ENCODE measurements around the gene SLC17A2. TPM values are rescaled to one million over a fixed set of nuclear protein-coding genes. Genes with fewer than 3 reads are reported as not detected.

Gene SLC17A2
- total and polyA plus RNA-seq, 2 of the 8 experiments (the other 6 are each of a cell fraction or from before 2014, with no cell fraction given) = not detected

GRCh38 chr6:25971187-25971821 lies 40.8 kb upstream of the SLC17A2 start:
- ChIA-PET CTCF (ENCODE audit: partially characterized antibody) (interaction anchor here (1.5 kb wide), 1 partner anchor 9 kb away, joined by 4 read pairs; the partner anchor contains the start of gene TRIM38), POLR2A (ENCODE audit: partially characterized antibody) (no interaction called here)
- H3K79me2 ChIP-seq (ENCODE audit: control insufficient read depth in 1 of 2, insufficient read depth in 2 of 2, low read length in 2 of 2) = no peaks in the 10 kb centered on the region
- no peak overlapping the region for H3K4me2 ChIP-seq (ENCODE audit: insufficient read depth in 1 of 2, low read depth in 2 of 2, low read length in 2 of 2)
- H3K23me2 ChIP-seq (ENCODE audit: low read depth, low read length) = no peaks in the 10 kb centered on the region
- no peak overlapping the region for H4K91ac ChIP-seq (replicated peaks; ENCODE audit: insufficient read length, low read length)
- H4K20me1 ChIP-seq (replicated peaks in 1 of 2; ENCODE audit: control insufficient read depth in 1 of 2, insufficient read depth in 2 of 2, low read length in 2 of 2) = no peaks in the 10 kb centered on the region
- no peak overlapping the region for H2BK12ac ChIP-seq (ENCODE audit: low read depth, low read length)
- no peak overlapping the region for H4K5ac ChIP-seq (ENCODE audit: insufficient read length, low read depth, low read length)
- no peaks in the 10 kb centered on the region for H3K9me3 ChIP-seq (ENCODE audit: insufficient read depth in 2 of 2, low read depth in 1 of 2, low read length in 1 of 2)
- H3K9ac ChIP-seq (replicated peaks in 1 of 4; ENCODE audit: extremely low read depth in 1 of 4, low read depth in 3 of 4, low read length in 3 of 4) = no peak overlapping the region
- H4K8ac ChIP-seq (ENCODE audit: extremely low read depth, insufficient read depth, low read length) = no peak overlapping the region
- H3K18ac ChIP-seq (ENCODE audit: extremely low read depth, low read length) = no peak overlapping the region
- H2AFZ ChIP-seq (ENCODE audit: low read length) = no peak overlapping the region
- no peak overlapping the region for H3K4ac ChIP-seq (replicated peaks; ENCODE audit: insufficient read length, low read depth, low read length)
- no peak overlapping the region for H2BK120ac ChIP-seq (replicated peaks; ENCODE audit: low read depth, low read length)
- H2AK5ac ChIP-seq (ENCODE audit: low read depth, low read length) = no peak overlapping the region
- WGBS, 2 experiments (ENCODE audit: extremely low coverage in 1 of 2, insufficient coverage in 1 of 2, insufficient read length in 1 of 2, insufficient replicate concordance in 2 of 2, low coverage in 1 of 2, low lambda C conversion rate in 2 of 2, missing lambda C conversion rate in 1 of 2) = 75% methylated on average over 1 of the region's 1 CpG; no CpG with 5 or more reads in 1 of the 2 experiments
- H3K27me3 ChIP-seq (replicated peaks in 1 of 4; ENCODE audit: control insufficient read depth in 3 of 4, extremely low read depth in 1 of 4, insufficient read depth in 3 of 4, low read length in 3 of 4) = no peaks in the 10 kb centered on the region; a peak in 4 of 7 replicates
- FAIRE-seq (no peak), DNase-seq (ENCODE audit: low read depth in 1 of 2, low spot score in 2 of 2) (no peak)
- no peaks in the 10 kb centered on the region for H3K79me1 ChIP-seq (ENCODE audit: low read depth, low read length)
- peaks cover 0 to 3% (median 0%) of the 10 kb centered on the region in 4 experiments; a peak in 3 of 8 replicates for H3K36me3 ChIP-seq (ENCODE audit: control insufficient read depth in 2 of 4, insufficient read depth in 4 of 4, low read length in 3 of 4)
- H3K23ac ChIP-seq (ENCODE audit: insufficient read length) = no peak overlapping the region
- peaks cover 3 to 6% (median 5%) of the 10 kb centered on the region in 4 experiments; a peak in 6 of 7 replicates for H3K4me1 ChIP-seq (replicated peaks in 1 of 4; ENCODE audit: control insufficient read depth in 3 of 4, insufficient read depth in 4 of 4, low read length in 3 of 4)
- no peak overlapping the region for H3K56ac ChIP-seq (replicated peaks; ENCODE audit: insufficient read length, low read depth, low read length)
- no peak overlapping the region for H3K4me3 ChIP-seq (ENCODE audit: extremely low read depth in 1 of 4, insufficient read depth in 2 of 4, low read depth in 3 of 4, low read length in 4 of 4)
- no peak overlapping the region for H2BK15ac ChIP-seq (ENCODE audit: low read length)
- H3K27ac ChIP-seq (ENCODE audit: low read depth, low read length) = no peak overlapping the region
- H2BK5ac ChIP-seq (ENCODE audit: low read depth, low read length) = no peak overlapping the region
- H3K14ac ChIP-seq (ENCODE audit: insufficient read length) = no peak overlapping the region
- H2BK20ac ChIP-seq (ENCODE audit: low read length) = no peak overlapping the region
- TF ChIP-seq SP1 (IDR thresholded peaks at IDR 0.05; ENCODE audit: low read depth, low read length) (no peak), POLR2A (IDR thresholded peaks at IDR 0.05; ENCODE audit: control extremely low read depth in 1 of 2, low read depth in 2 of 2, low read length in 2 of 2) (no peak), GABPA (IDR thresholded peaks at IDR 0.05; ENCODE audit: borderline replicate concordance, insufficient read depth, low read length) (no peak), RFX5 (IDR thresholded peaks at IDR 0.05; ENCODE audit: borderline replicate concordance, low read depth, low read length) (no peak), RBBP5 (IDR thresholded peaks at IDR 0.05; ENCODE audit: borderline replicate concordance, low read depth, low read length) (no peak), POU5F1 (IDR thresholded peaks at IDR 0.05; ENCODE audit: low read depth, low read length) (no peak), JUND (IDR thresholded peaks at IDR 0.05; ENCODE audit: low read length) (no peak), CHD1 (IDR thresholded peaks at IDR 0.05; ENCODE audit: low read depth, low read length) (no peak), GTF2F1 (IDR thresholded peaks at IDR 0.05; ENCODE audit: borderline replicate concordance, low read depth, low read length) (no peak), ZNF274 (IDR thresholded peaks at IDR 0.05; ENCODE audit: borderline replicate concordance, extremely low read depth, low read length) (no peak), CBX5 (IDR thresholded peaks at IDR 0.05; ENCODE audit: low read depth, low read length) (no peak), SIN3A (conservative IDR thresholded peaks at IDR 0.05 in 1 of 2, IDR thresholded peaks at IDR 0.05 in 1 of 2; ENCODE audit: low read depth in 1 of 2, low read length in 2 of 2) (no peak), ASH2L (IDR thresholded peaks at IDR 0.05; ENCODE audit: low read length) (no peak), TCF12 (IDR thresholded peaks at IDR 0.05; ENCODE audit: low read depth, low read length) (no peak)

All from H1 (cell line).